GM21825 (cell line): Measurements from ENCODE around the gene CSN2.
"Not testable (repeated sequence)": the region's sequence is repeated elsewhere in the genome, so short reads cannot be mapped to it uniquely, and the experiment has no call there.

Experiments used
- ATAC-seq: cut with Tn5 transposase; IDR thresholded peaks from one replicate; pipeline ENCODE4 v1.9.1; 2021; ENCODE audit warnings: mild to moderate bottlenecking, moderate library complexity; ENCODE audit not compliant: unreplicated experiment

Gene CSN2

GRCh38 chr4:69965628-69966027 is at the start of gene CSN2:
Gene CSN2, minus strand, starts transcription at chr4:69965728. Its CDS starts 4,733 bp downstream, at chr4:69960995.
- ATAC-seq, result no peak

- ATAC-seq, result no peak
These were observed 43.2 kb upstream of the CSN2 start for GRCh38 chr4:70008771-70009170.

GRCh38 chr4:70002507-70002906 is 37.0 kb upstream of the CSN2 start:
- no peak for ATAC-seq

GRCh38 chr4:70000711-70001110 is 35.2 kb upstream of the CSN2 start:
- ATAC-seq, result no peak

- no peak for ATAC-seq
These were observed 33.9 kb upstream of the CSN2 start for GRCh38 chr4:69999420-69999819.

- ATAC-seq, result no peak
These were observed 30.0 kb upstream of the CSN2 start, which contains the start of gene STATH for GRCh38 chr4:69995526-69996016. Gene STATH, plus strand, starts transcription at chr4:69995966. Its CDS starts 2,472 bp downstream, at chr4:69998438.

- ATAC-seq, result no peak
These were observed 29.3 kb upstream of the CSN2 start for GRCh38 chr4:69994782-69995181.

- ATAC-seq, result no peak
These were observed 25.5 kb upstream of the CSN2 start for GRCh38 chr4:69991016-69991415.

- ATAC-seq, result no peak
These were observed 21.1 kb upstream of the CSN2 start for GRCh38 chr4:69986663-69987062.

GRCh38 chr4:69984030-69984443 is 18.5 kb upstream of the CSN2 start:
- no peak for ATAC-seq

GRCh38 chr4:69977582-69977981 is 12.1 kb upstream of the CSN2 start:
- no peak for ATAC-seq

GRCh38 chr4:69974631-69975030 is 9.1 kb upstream of the CSN2 start:
- ATAC-seq, result no peak

- ATAC-seq, result no peak
These were observed 4.5 kb upstream of the CSN2 start for GRCh38 chr4:69970071-69970470.

GRCh38 chr4:69957209-69957608 is 8.3 kb downstream of the CSN2 start:
- no peak for ATAC-seq

- no peak for ATAC-seq
These were observed 13.9 kb downstream of the CSN2 start for GRCh38 chr4:69951602-69952001.

- ATAC-seq, result no peak
These were observed 29.0 kb downstream of the CSN2 start for GRCh38 chr4:69936566-69936965.

GRCh38 chr4:69934150-69934549 is 31.4 kb downstream of the CSN2 start:
- no peak for ATAC-seq

- ATAC-seq, result no peak
These were observed 34.8 kb downstream of the CSN2 start, which contains the start of gene CSN1S1 for GRCh38 chr4:69930768-69931167. Gene CSN1S1, plus strand, starts transcription at chr4:69931068. Its CDS starts 1,488 bp downstream, at chr4:69932556.

- ATAC-seq, result not testable (repeated sequence)
These were observed 41.6 kb downstream of the CSN2 start for GRCh38 chr4:69923782-69924410.

- no peak for ATAC-seq
These were observed 44.7 kb downstream of the CSN2 start for GRCh38 chr4:69920874-69921273.

GRCh38 chr4:69910016-69910782 is 55.3 kb downstream of the CSN2 start:
- peak; percentile 76 for ATAC-seq

GRCh38 chr4:69909195-69909594 is 56.3 kb downstream of the CSN2 start:
- ATAC-seq, result no peak
